ENCODE results near the gene PDZD7.

PDZD7 gene

DNA sequence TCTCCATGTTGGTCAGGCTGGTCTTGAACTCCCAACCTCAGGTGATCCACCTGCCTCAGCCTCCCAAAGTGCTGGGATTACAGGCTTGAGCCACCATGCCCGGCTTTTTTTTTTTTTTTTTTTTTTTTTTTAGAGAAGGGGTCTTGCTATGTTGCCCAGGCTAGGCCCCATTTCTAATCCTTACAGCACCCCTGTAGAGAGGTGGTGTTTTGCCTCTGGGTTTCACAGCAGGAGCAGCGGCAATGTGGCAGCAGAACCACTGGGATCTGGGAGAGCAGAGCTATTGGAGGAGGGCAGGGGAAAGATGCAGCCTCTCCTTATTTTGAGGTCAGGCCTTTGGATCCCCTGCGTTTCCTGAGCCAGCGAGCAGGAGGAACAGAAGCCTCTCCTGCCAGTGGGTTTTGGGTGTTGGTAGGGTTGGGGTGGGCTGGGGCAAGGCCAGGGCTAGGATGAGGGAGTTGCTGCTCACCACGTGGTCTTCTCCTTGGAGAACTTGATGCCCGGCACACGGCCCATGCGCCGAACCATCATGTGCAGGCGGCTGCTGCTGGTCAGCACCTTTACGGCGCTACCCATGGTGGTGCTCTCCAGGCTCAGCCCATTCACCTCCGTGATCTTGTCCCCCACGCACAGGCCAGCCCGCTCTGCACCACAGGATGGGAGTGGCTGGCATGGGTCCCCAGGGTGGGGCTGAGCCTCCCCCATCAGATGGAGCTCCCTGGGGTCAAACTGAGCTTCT is 7.8 kb downstream of the PDZD7 start:
- Histone ChIP-seq H3K27me3 (replicated peaks; ENCODE audit: control insufficient read depth, insufficient read depth, low read length) (peaks cover 6% of the 10 kb centered on the region), H3K4me1 (ENCODE audit: control insufficient read depth, insufficient read depth, low read length) (no peaks in the 10 kb centered on the region), H3K4me3 (ENCODE audit: low read length) (no peak overlapping the region), H3K36me3 (ENCODE audit: control insufficient read depth, insufficient read depth, low read length, severe bottlenecking) (no peaks in the 10 kb centered on the region), H3K9ac (ENCODE audit: low read length) (no peak overlapping the region), H3K9me3 (ENCODE audit: control insufficient read depth, low read length) (no peaks in the 10 kb centered on the region)
- no peak for DNase-seq (ENCODE audit: low read depth)

DNA sequence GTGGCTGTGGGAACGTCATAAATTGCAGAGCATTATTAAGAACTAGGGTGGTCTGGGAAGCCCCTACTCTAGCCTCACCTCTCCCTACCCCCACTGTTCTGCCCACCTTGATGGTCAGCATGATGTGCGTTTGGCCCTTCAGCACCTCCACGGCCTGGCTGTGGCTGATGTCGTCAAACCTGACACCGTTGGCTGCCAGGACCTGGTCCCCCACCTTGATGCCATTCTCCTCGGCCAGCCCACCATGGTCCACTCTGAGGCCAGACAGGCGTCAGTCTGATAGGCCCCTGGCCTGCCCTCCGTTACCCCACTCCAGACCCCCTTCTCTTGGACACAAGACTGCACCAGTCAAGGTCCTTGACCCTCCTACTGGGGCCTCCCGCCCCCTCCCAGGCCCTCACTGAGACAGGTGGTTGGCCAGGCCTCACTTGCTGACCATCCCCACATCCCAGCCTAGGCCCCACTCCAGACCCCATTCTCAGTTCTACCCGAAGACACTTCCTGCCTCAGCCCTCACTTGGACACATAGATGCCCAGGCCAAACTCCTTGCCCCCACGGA is 9.2 kb downstream of the PDZD7 start:
- peaks cover 6% of the 10 kb centered on the region for H3K27me3 ChIP-seq (replicated peaks; ENCODE audit: control insufficient read depth, insufficient read depth, low read length)
- H3K9me3 ChIP-seq (ENCODE audit: control insufficient read depth, low read length), result no peaks in the 10 kb centered on the region
- no peak overlapping the region for H3K9ac ChIP-seq (ENCODE audit: low read length)
- H3K36me3 ChIP-seq (ENCODE audit: control insufficient read depth, insufficient read depth, low read length, severe bottlenecking), result no peaks in the 10 kb centered on the region
- no peaks in the 10 kb centered on the region for H3K4me1 ChIP-seq (ENCODE audit: control insufficient read depth, insufficient read depth, low read length)
- no peak for DNase-seq (ENCODE audit: low read depth)
- no peak overlapping the region for H3K4me3 ChIP-seq (ENCODE audit: low read length)

DNA sequence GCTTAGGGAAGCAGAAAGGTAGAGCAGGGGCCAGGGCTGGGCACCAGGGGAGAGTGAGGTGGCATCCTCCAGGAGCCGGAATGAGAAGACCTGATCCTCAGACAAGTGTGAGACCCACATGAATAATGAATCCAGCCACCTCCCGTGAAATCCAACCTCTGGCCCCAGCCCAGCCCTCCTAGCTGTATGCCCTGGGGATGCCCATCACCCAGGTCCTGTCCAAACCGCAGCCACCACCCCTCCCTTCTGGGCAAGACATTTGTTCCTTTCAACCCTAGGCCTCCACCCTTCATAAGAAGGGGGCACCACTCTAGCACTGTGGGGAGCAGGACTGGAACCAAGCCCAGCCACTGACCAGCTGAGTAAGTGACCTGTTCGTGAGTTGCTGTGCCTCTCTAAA is 9.7 kb downstream of the PDZD7 start:
- no peak overlapping the region for H3K9ac ChIP-seq (ENCODE audit: low read length)
- no peaks in the 10 kb centered on the region for H3K4me1 ChIP-seq (ENCODE audit: control insufficient read depth, insufficient read depth, low read length)
- H3K36me3 ChIP-seq (ENCODE audit: control insufficient read depth, insufficient read depth, low read length, severe bottlenecking), result no peaks in the 10 kb centered on the region
- H3K4me3 ChIP-seq (ENCODE audit: low read length), result no peak overlapping the region
- no peaks in the 10 kb centered on the region for H3K9me3 ChIP-seq (ENCODE audit: control insufficient read depth, low read length)
- DNase-seq (ENCODE audit: low read depth), result no peak
- H3K27me3 ChIP-seq (replicated peaks; ENCODE audit: control insufficient read depth, insufficient read depth, low read length), result peaks cover 6% of the 10 kb centered on the region

DNA sequence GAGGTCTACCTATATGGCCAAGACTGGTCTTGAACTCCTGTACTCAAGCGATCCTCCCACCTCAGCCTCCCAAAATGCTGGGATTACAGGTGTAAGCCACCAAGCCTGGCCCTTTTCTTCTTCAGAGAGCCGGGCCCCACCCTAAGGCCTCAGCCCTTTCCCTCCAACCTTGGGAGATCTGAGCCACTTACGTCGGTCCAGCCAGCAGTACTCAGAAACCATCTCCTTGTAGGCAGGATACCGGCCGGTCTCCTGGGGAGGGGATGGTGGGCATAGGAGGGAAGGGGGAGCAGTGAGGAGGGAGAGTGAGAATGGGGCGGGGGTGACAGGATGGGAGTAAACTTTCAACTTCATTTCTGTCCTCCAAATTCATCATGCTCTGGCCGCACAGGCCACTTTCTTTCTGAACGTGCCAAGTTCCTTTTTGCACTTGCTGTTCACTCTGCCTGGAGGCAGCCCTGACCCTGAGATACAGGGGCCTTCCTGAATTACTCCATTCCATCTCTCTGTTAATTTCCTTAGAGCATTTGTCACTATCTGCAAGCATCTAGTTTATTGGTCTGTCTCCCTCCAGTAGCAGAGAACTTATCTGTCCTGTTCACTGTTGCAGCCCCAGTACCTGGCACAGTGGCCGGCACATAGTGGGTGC is 10.4 kb downstream of the PDZD7 start:
- H3K27me3 ChIP-seq (replicated peaks; ENCODE audit: control insufficient read depth, insufficient read depth, low read length), result peaks cover 6% of the 10 kb centered on the region
- H3K4me3 ChIP-seq (ENCODE audit: low read length), result no peak overlapping the region
- no peak for DNase-seq (ENCODE audit: low read depth)

DNA sequence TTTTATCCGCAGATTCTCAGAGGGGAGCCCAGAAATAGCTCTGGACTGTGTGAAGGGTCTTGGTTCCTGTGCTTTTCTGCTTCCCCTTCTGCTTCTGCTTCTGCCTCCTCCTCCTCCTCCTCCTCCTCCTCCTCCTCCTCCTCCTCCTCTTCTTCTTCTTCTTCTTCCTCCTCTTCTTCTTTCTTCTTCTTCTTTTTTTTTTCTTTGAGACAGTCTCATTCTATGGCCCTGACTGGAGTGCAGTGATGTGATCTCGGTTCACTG is 11.6 kb downstream of the PDZD7 start:
- no peak overlapping the region for H3K9ac ChIP-seq (ENCODE audit: low read length)
- no peak overlapping the region for H3K4me3 ChIP-seq (ENCODE audit: low read length)
- no peak for DNase-seq (ENCODE audit: low read depth)
- no peaks in the 10 kb centered on the region for H3K9me3 ChIP-seq (ENCODE audit: control insufficient read depth, low read length)
- peaks cover 6% of the 10 kb centered on the region for H3K27me3 ChIP-seq (replicated peaks; ENCODE audit: control insufficient read depth, insufficient read depth, low read length)
- H3K36me3 ChIP-seq (ENCODE audit: control insufficient read depth, insufficient read depth, low read length, severe bottlenecking), result no peaks in the 10 kb centered on the region
- H3K4me1 ChIP-seq (ENCODE audit: control insufficient read depth, insufficient read depth, low read length), result peaks cover 5% of the 10 kb centered on the region

More for the DNA sequence above, 10.4 kb downstream of the PDZD7 start:
- H3K4me1 ChIP-seq (ENCODE audit: control insufficient read depth, insufficient read depth, low read length), result no peaks in the 10 kb centered on the region
- no peaks in the 10 kb centered on the region for H3K36me3 ChIP-seq (ENCODE audit: control insufficient read depth, insufficient read depth, low read length, severe bottlenecking)
- H3K9me3 ChIP-seq (ENCODE audit: control insufficient read depth, low read length), result no peaks in the 10 kb centered on the region
- no peak overlapping the region for H3K9ac ChIP-seq (ENCODE audit: low read length)

DNA sequence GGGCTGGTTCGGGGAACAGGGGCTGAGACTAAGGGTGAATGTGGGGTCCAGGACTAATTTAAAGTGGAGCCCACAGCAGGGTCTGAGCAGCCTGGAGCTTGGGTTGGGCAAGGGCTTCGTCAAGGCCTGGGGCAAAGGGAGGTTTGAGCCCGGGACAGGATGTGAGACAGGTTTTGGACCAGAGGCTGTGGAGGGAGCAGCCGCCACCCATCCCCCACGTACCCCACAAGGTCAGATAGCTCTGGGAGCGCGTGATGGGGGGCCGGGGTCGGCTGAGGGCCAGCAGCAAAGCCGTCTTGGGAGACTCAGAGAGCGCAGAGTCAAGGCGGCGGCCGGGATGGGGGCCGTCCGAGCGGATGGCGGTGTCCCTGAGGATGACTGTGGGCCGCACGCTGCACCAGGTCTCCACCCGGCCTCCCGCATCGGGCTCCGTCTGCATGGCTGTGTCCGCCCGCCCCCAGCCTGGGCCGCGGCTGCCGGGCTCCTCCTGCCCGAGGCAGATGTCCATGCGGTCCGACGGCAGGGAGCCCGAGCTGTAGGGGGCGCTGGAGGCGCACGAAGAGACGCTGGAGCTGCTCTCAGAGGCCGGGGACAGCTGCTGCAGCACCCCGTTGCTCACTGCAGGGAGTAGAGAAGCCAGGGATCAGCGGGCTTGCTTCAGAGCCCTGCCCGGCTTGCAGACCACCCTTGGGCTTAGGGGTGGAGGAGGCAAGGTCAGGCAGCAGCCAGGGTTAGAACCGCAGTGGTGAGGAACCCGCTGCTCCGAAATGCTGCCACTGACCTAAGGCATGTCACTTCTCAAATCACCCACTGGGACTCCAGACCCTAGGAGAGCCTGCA is 12.1 kb downstream of the PDZD7 start:
- Histone ChIP-seq H3K9ac (ENCODE audit: low read length) (peak overlapping the region; percentile 39), H3K9me3 (ENCODE audit: control insufficient read depth, low read length) (no peaks in the 10 kb centered on the region), H3K4me1 (ENCODE audit: control insufficient read depth, insufficient read depth, low read length) (peaks cover 5% of the 10 kb centered on the region), H3K4me3 (ENCODE audit: low read length) (no peak overlapping the region), H3K27me3 (replicated peaks; ENCODE audit: control insufficient read depth, insufficient read depth, low read length) (peaks cover 6% of the 10 kb centered on the region), H3K36me3 (ENCODE audit: control insufficient read depth, insufficient read depth, low read length, severe bottlenecking) (no peaks in the 10 kb centered on the region)
- DNase-seq (ENCODE audit: low read depth), result peak; percentile 90

DNA sequence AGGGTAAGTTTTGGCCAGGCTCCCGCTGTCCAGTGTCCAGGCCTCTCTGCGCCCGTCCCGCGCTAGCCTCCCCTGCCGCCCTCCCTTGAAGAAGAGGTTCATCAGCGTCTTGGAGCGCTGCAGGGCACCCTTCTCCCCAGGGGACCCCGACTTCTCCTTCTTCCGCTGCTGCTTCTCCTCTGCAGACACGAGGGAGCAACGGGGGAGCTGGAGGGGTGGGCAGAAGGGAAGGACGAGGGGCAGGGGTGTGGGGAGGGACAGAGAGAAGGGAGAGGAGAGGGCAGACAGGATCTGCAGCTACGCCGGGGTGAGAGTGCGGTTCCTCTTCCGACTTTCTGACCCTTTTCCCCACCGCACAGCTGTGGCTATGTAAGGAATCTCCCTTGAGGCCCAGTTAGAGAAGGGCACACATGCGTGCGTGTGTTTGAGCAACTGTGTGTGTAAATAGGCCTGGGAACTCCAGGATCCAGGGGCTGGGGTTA is 12.8 kb downstream of the PDZD7 start:
- H3K27me3 ChIP-seq (replicated peaks; ENCODE audit: control insufficient read depth, insufficient read depth, low read length), result peaks cover 4% of the 10 kb centered on the region
- DNase-seq (ENCODE audit: low read depth), result no peak
- H3K4me3 ChIP-seq (ENCODE audit: low read length), result no peak overlapping the region
- no peaks in the 10 kb centered on the region for H3K9me3 ChIP-seq (ENCODE audit: control insufficient read depth, low read length)
- H3K4me1 ChIP-seq (ENCODE audit: control insufficient read depth, insufficient read depth, low read length), result peaks cover 10% of the 10 kb centered on the region
- no peaks in the 10 kb centered on the region for H3K36me3 ChIP-seq (ENCODE audit: control insufficient read depth, insufficient read depth, low read length, severe bottlenecking)
- H3K9ac ChIP-seq (ENCODE audit: low read length), result no peak overlapping the region

DNA sequence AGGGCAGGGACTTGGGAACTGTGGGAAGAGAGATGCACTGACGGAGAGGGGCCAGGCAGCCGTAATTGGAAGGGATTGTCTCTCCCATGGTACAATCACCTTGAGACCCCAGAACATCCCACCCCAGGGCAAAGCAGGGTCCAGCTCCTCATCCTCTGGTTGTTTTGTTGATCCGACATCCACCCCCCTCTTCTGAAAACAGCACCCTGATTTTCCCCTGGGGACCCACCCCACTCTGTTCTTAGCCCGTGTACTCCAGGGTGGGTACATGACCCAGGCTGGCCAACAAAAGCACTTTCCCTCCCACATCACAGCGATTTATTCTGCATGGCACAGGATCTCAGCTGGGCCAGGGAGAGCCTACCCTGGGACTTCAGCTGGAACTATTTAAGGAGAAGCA is 14.1 kb downstream of the PDZD7 start:
- no peak overlapping the region for H3K4me3 ChIP-seq (ENCODE audit: low read length)
- DNase-seq (ENCODE audit: low read depth), result no peak
- peaks cover 4% of the 10 kb centered on the region for H3K27me3 ChIP-seq (replicated peaks; ENCODE audit: control insufficient read depth, insufficient read depth, low read length)
- no peaks in the 10 kb centered on the region for H3K36me3 ChIP-seq (ENCODE audit: control insufficient read depth, insufficient read depth, low read length, severe bottlenecking)
- peaks cover 18% of the 10 kb centered on the region for H3K4me1 ChIP-seq (ENCODE audit: control insufficient read depth, insufficient read depth, low read length)
- no peaks in the 10 kb centered on the region for H3K9me3 ChIP-seq (ENCODE audit: control insufficient read depth, low read length)
- H3K9ac ChIP-seq (ENCODE audit: low read length), result no peak overlapping the region

DNA sequence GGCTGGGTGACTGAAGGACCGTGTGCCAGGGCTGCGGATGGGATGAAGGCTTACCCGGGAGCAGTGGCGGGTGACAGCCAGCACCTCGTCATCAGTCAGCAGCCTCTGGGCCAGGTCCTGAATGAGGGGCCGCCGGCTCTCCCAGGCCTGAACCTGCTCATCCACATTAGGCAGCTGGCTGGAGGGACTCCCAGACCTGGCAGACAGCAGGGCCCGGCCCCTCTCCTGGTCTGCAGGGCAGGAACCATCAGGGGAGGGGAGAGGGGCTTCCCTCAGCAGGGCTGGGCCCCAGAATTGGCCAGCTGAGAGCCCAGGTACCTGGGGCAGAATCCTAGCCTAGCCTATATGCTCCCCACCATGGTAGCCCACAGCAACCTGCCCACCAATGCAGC is 15.4 kb downstream of the PDZD7 start:
- Histone ChIP-seq H3K36me3 (ENCODE audit: control insufficient read depth, insufficient read depth, low read length, severe bottlenecking) (no peaks in the 10 kb centered on the region), H3K27me3 (replicated peaks; ENCODE audit: control insufficient read depth, insufficient read depth, low read length) (peaks cover 4% of the 10 kb centered on the region)
- no peak for DNase-seq (ENCODE audit: low read depth)

DNA sequence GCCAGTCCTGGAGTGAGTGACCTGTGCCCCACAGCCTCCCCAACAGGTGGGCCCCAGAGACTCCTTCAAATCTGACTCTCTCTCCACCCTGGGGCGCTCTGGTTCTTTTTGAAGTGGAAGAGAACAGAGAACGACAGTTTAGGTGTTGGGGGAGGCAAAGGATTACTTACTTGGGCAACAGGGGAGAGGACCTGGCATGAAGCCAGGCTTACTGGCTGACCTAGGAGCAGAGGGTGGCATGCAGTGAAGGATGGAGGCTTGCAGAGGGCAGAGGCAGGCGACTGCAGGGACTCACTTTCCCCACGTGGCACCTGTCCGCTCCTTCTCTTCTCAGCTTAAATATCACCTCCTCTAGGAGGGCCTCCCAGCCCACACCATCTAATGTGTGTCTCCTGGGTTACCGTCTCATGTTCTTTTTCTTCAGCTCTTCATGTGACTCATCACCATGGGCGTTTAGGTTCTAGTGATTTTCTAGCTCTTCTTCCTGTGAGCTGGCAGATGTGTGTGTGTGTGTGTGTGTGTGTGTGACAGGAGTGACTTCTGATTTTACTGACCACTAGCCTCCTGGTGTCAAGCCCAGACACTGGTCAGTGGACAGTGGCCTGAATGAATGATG is 15.9 kb downstream of the PDZD7 start:
- Histone ChIP-seq H3K4me1 (ENCODE audit: control insufficient read depth, insufficient read depth, low read length) (peaks cover 18% of the 10 kb centered on the region), H3K36me3 (ENCODE audit: control insufficient read depth, insufficient read depth, low read length, severe bottlenecking) (no peaks in the 10 kb centered on the region), H3K4me3 (ENCODE audit: low read length) (no peak overlapping the region), H3K27me3 (replicated peaks; ENCODE audit: control insufficient read depth, insufficient read depth, low read length) (peaks cover 4% of the 10 kb centered on the region), H3K9me3 (ENCODE audit: control insufficient read depth, low read length) (no peaks in the 10 kb centered on the region), H3K9ac (ENCODE audit: low read length) (no peak overlapping the region)
- DNase-seq (ENCODE audit: low read depth), result peak; percentile 62

More for the DNA sequence above, 15.4 kb downstream of the PDZD7 start:
- no peak overlapping the region for H3K9ac ChIP-seq (ENCODE audit: low read length)
- no peaks in the 10 kb centered on the region for H3K9me3 ChIP-seq (ENCODE audit: control insufficient read depth, low read length)
- H3K4me3 ChIP-seq (ENCODE audit: low read length), result no peak overlapping the region
- peaks cover 18% of the 10 kb centered on the region for H3K4me1 ChIP-seq (ENCODE audit: control insufficient read depth, insufficient read depth, low read length)

Measured in adipocyte (in vitro differentiated cells).